Measurements from ENCODE around the gene TPPP3.

DNA sequence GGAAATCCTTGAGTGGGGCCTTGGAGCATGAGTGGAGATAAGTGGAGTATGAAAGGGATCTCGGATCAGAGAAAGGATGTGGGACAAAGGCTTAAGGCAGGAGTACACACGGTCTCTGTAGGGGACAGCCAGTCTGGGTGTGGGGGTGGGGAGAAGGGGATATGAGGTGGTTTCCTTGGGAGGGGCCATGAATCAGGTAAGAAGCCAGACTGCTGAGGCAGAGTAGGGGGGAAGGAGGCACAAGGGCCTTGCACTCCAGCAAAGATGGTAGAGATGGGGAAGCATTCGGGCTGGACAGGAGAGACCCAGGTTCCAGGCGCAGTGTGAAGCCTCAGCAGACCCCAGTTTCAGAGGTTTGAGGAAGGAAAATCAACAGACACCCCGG is 39.2 kb upstream of the TPPP3 start:
- TF ChIP-seq MXI1 (IDR thresholded peaks at IDR 0.05; ENCODE audit: low read depth, low read length), result no peak
- no peak for TF ChIP-seq SP1 (CRISPR knock-in tag; IDR thresholded peaks at IDR 0.05)
- TF ChIP-seq PURB (CRISPR knock-in tag; IDR thresholded peaks at IDR 0.05; ENCODE audit: low read depth), result no peak
- TF ChIP-seq, protein P1, sequence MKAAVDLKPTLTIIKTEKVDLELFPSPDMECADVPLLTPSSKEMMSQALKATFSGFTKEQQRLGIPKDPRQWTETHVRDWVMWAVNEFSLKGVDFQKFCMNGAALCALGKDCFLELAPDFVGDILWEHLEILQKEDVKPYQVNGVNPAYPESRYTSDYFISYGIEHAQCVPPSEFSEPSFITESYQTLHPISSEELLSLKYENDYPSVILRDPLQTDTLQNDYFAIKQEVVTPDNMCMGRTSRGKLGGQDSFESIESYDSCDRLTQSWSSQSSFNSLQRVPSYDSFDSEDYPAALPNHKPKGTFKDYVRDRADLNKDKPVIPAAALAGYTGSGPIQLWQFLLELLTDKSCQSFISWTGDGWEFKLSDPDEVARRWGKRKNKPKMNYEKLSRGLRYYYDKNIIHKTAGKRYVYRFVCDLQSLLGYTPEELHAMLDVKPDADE (conservative IDR thresholded peaks at IDR 0.05; ENCODE audit: control insufficient read depth, low read depth, low read length), result no peak
- no peak for TF ChIP-seq ZZZ3 (IDR thresholded peaks at IDR 0.05)
- TF ChIP-seq ARHGAP35 (IDR thresholded peaks at IDR 0.05; ENCODE audit: partially characterized antibody), result no peak
- TF ChIP-seq, protein P2, sequence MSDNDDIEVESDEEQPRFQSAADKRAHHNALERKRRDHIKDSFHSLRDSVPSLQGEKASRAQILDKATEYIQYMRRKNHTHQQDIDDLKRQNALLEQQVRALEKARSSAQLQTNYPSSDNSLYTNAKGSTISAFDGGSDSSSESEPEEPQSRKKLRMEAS (CRISPR knock-in tag; IDR thresholded peaks at IDR 0.05), result no peak
- TF ChIP-seq GATA2 (CRISPR knock-in tag; IDR thresholded peaks at IDR 0.05), result no peak
- no peak for TF ChIP-seq CREB1 (IDR thresholded peaks at IDR 0.05)
- no peak for TF ChIP-seq CREB1 (CRISPR knock-in tag; IDR thresholded peaks at IDR 0.05)
- TF ChIP-seq CEBPG (CRISPR knock-in tag; IDR thresholded peaks at IDR 0.05), result no peak
- no peak for TF ChIP-seq CEBPG (tag; conservative IDR thresholded peaks at IDR 0.05 in 1 of 2, IDR thresholded peaks at IDR 0.05 in 1 of 2)
- TF ChIP-seq ZNF274 (IDR thresholded peaks at IDR 0.05; ENCODE audit: borderline replicate concordance, low read depth, low read length), result no peak
- no peak for TF ChIP-seq NRF1 (conservative IDR thresholded peaks at IDR 0.05 in 1 of 2, IDR thresholded peaks at IDR 0.05 in 1 of 2)
- TF ChIP-seq JUND (IDR thresholded peaks at IDR 0.05; ENCODE audit: borderline replicate concordance, low read depth, low read length), result no peak
- no peak for TF ChIP-seq JUND (tag; IDR thresholded peaks at IDR 0.05; ENCODE audit: borderline replicate concordance, low read depth, low read length)

Measured in K562 (cell line).